ENCODE measurements around the gene GPR87. TPM values are rescaled to one million over a fixed set of nuclear protein-coding genes. Genes with fewer than 3 reads are reported as not detected.

Gene GPR87
- total and polyA plus RNA-seq, 2 donors (not counting 1 experiment from before 2014, with no cell fraction given) = 0.05 to 0.17 TPM

- no peak overlapping the region for H3K9ac ChIP-seq (ENCODE audit: insufficient read depth, low read length)
Observed at GRCh38 chr3:151248772-151249337, 67.8 kb downstream of the GPR87 start.

More at GRCh38 chr3:151248772-151249337, 67.8 kb downstream of the GPR87 start:
- no peak for TF ChIP-seq EZH2 (IDR thresholded peaks at IDR 0.05; ENCODE audit: low read length, missing control alignments)
- TF ChIP-seq, protein P1, sequence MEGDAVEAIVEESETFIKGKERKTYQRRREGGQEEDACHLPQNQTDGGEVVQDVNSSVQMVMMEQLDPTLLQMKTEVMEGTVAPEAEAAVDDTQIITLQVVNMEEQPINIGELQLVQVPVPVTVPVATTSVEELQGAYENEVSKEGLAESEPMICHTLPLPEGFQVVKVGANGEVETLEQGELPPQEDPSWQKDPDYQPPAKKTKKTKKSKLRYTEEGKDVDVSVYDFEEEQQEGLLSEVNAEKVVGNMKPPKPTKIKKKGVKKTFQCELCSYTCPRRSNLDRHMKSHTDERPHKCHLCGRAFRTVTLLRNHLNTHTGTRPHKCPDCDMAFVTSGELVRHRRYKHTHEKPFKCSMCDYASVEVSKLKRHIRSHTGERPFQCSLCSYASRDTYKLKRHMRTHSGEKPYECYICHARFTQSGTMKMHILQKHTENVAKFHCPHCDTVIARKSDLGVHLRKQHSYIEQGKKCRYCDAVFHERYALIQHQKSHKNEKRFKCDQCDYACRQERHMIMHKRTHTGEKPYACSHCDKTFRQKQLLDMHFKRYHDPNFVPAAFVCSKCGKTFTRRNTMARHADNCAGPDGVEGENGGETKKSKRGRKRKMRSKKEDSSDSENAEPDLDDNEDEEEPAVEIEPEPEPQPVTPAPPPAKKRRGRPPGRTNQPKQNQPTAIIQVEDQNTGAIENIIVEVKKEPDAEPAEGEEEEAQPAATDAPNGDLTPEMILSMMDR (conservative IDR thresholded peaks at IDR 0.05 in 1 of 2, IDR thresholded peaks at IDR 0.05 in 1 of 2; ENCODE audit: low read depth in 1 of 2, low read length in 2 of 2) = no peak
- DNase-seq (ENCODE audit: low read depth in 2 of 2) = no peak
- H3K9me3 ChIP-seq (ENCODE audit: control insufficient read depth, insufficient read depth, low read depth, low read length) = no peaks in the 10 kb centered on the region
- no peaks in the 10 kb centered on the region for H3K4me1 ChIP-seq (ENCODE audit: control insufficient read depth, extremely low read depth, insufficient read depth, low read length)
- H2AFZ ChIP-seq (ENCODE audit: low read length) = no peak overlapping the region
- no peaks in the 10 kb centered on the region for H3K36me3 ChIP-seq (ENCODE audit: control insufficient read depth, insufficient read depth, low read length)
- H3K4me3 ChIP-seq (replicated peaks in 1 of 4; ENCODE audit: control extremely low read depth in 1 of 4, insufficient read depth in 1 of 4, low read depth in 3 of 4, low read length in 4 of 4) = no peak overlapping the region
- H3K27me3 ChIP-seq (ENCODE audit: control insufficient read depth, insufficient read depth, low read length) = no peaks in the 10 kb centered on the region
- H3K27ac ChIP-seq (ENCODE audit: insufficient read depth, low read length) = no peak overlapping the region
- no peaks in the 10 kb centered on the region for H4K20me1 ChIP-seq (ENCODE audit: control insufficient read depth, extremely low read depth, insufficient read depth, low read length)
- H3K4me2 ChIP-seq (ENCODE audit: extremely low read depth, insufficient read depth, low read length) = no peak overlapping the region
- H3K79me2 ChIP-seq (ENCODE audit: control insufficient read depth, insufficient read depth, low read length) = no peaks in the 10 kb centered on the region

Other genes with a start within 250 kb of the GPR87 start
- gene MED12L, start 231.2 kb downstream of the GPR87 start, total RNA-seq = 4.3 and 4.9 TPM in 2 replicates
- gene MED12L, start 231.2 kb downstream of the GPR87 start, polyA plus RNA-seq = 0.21 and 0.94 TPM in 2 replicates
- gene GPR171, start 113.6 kb downstream of the GPR87 start, total RNA-seq = not detected in 2 replicates
- gene GPR171, start 113.6 kb downstream of the GPR87 start, polyA plus RNA-seq = not detected in 2 replicates
- gene P2RY14, start 38.3 kb downstream of the GPR87 start, total RNA-seq = not detected in 2 replicates
- gene P2RY14, start 38.3 kb downstream of the GPR87 start, polyA plus RNA-seq = 0.09 and 0.26 TPM in 2 replicates
- under 0.01 TPM in 1 of 2 replicates, not detected in the other for gene P2RY13, start 12.7 kb upstream of the GPR87 start, total RNA-seq
- gene P2RY13, start 12.7 kb upstream of the GPR87 start, polyA plus RNA-seq = 0.03 TPM in 1 of 2 replicates, not detected in the other
- 1.8 and 2.5 TPM in 2 replicates for gene P2RY12, start 67.9 kb upstream of the GPR87 start, total RNA-seq
- 0.34 and 0.45 TPM in 2 replicates for gene P2RY12, start 67.9 kb upstream of the GPR87 start, polyA plus RNA-seq
- 45.9 and 55.0 TPM in 2 replicates for gene IGSF10, start 144.2 kb upstream of the GPR87 start, total RNA-seq
- gene IGSF10, start 144.2 kb upstream of the GPR87 start, polyA plus RNA-seq = 2.8 and 5.1 TPM in 2 replicates